PC-3 (cell line): ENCODE data around the gene TADA2A. TPM values are rescaled to one million over a fixed set of nuclear protein-coding genes. Genes with fewer than 3 reads are reported as not detected.

Experiments used
- ATAC-seq: fragments of 200-7000 bp; cut with Tn5 transposase; 2 replicates; pipeline ENCODE4 v1.9.1; 2020; ENCODE audit warnings: mild to moderate bottlenecking, moderate library complexity
- Bru-seq: library from RNA; stranded (reverse); fragments of 400-500 nt; gene quantifications from one replicate; lab custom pipeline; 2021; lab: Mats Ljungman, UMichigan
- BruChase-seq, 2 experiments: library from RNA; stranded (reverse); fragments of 400-500 nt; gene quantifications; one replicate each; lab custom pipeline; 2021; lab: Mats Ljungman, UMichigan
- BruUV-seq: library from RNA; stranded (reverse); fragments of 400-500 nt; replicated peaks from 2 replicates; lab custom pipeline; 2021; lab: Mats Ljungman, UMichigan
- CTCF ChIA-PET: fragments of 300-600 bp; sonication (Branson Sonifier 250); formaldehyde crosslinking; loops from one replicate; lab custom pipeline; 2022; ENCODE audit warnings: antibody characterized with exemption; lab: Charles Lee
- POLR2A ChIA-PET: fragments of 300-600 bp; sonication (Branson Sonifier 250); formaldehyde crosslinking; loops from one replicate; lab custom pipeline; 2022; ENCODE audit warnings: antibody characterized with exemption; ENCODE audit not compliant: unreplicated experiment; lab: Charles Lee
- DNase-seq: peaks from one replicate; pipeline ENCODE4 v3.0.0-alpha.2; 2015
- H2AFZ ChIP-seq: fragments of 300-600 bp; sonication (generic); 2 replicates; pipeline ENCODE4 v1.6.0; 2016; ENCODE audit warnings: antibody characterized with exemption, low read length
- H3F3A ChIP-seq: fragments of 300-600 bp; sonication (generic); one replicate; pipeline ENCODE4 v1.6.0; 2017; ENCODE audit warnings: antibody characterized with exemption, low read length, control low read depth, mild to moderate bottlenecking; ENCODE audit not compliant: unreplicated experiment
- H3K27ac ChIP-seq: fragments of 300-600 bp; sonication (generic); 2 replicates; pipeline ENCODE4 v1.5.1; 2016; ENCODE audit warnings: mild to moderate bottlenecking, low read length
- H3K27me3 ChIP-seq: fragments of 300-600 bp; sonication (generic); 2 replicates; pipeline ENCODE4 v1.6.1; 2016; ENCODE audit warnings: low read length, mixed read lengths
- H3K36me3 ChIP-seq: fragments of 300-600 bp; sonication (generic); 2 replicates; pipeline ENCODE4 v1.6.1; 2016; ENCODE audit warnings: low read depth, mixed run types, low read length, mixed read lengths
- H3K4me1 ChIP-seq: fragments of 300-600 bp; sonication (generic); 2 replicates; pipeline ENCODE4 v1.5.1; 2016; ENCODE audit warnings: low read length; ENCODE audit not compliant: insufficient read depth
- H3K4me2 ChIP-seq: fragments of 300-600 bp; sonication (generic); 2 replicates; pipeline ENCODE4 v1.6.0; 2016; ENCODE audit warnings: low read length
- H3K4me3 ChIP-seq: fragments of 300-600 bp; sonication (generic); 2 replicates; pipeline ENCODE4 v1.5.1; 2016; ENCODE audit warnings: mild to moderate bottlenecking, low read length, mixed read lengths
- H3K79me2 ChIP-seq: fragments of 300-600 bp; sonication (generic); 2 replicates; pipeline ENCODE4 v1.6.1; 2017; ENCODE audit warnings: low read length, mixed read lengths
- H3K9ac ChIP-seq: fragments of 300-600 bp; sonication (generic); 2 replicates; pipeline ENCODE4 v1.6.0; 2016; ENCODE audit warnings: mild to moderate bottlenecking, low read length
- H3K9me2 ChIP-seq: fragments of 300-600 bp; sonication (generic); replicated peaks from 2 replicates; pipeline ENCODE4 v1.6.1; 2016; ENCODE audit warnings: mixed run types, low read length, mixed read lengths
- H3K9me3 ChIP-seq: fragments of 300-600 bp; sonication (generic); 2 replicates; pipeline ENCODE4 v1.6.1; 2016; ENCODE audit warnings: low read length, mixed read lengths
- H4K20me1 ChIP-seq: fragments of 300-600 bp; sonication (generic); 2 replicates; pipeline ENCODE4 v1.6.1; 2016; ENCODE audit warnings: low read length, mixed read lengths
- EZH2 ChIP-seq: fragments of 300-600 bp; sonication (generic); IDR thresholded peaks from one replicate; pipeline ENCODE4 v1.6.1; 2017; ENCODE audit warnings: antibody characterized with exemption, mild to moderate bottlenecking, low read length; ENCODE audit not compliant: unreplicated experiment
- EZH2phosphoT487 ChIP-seq: fragments of 300-600 bp; sonication (generic); IDR thresholded peaks from 2 replicates; pipeline ENCODE4 v1.6.1; 2018; ENCODE audit warnings: mild to moderate bottlenecking, antibody characterized with exemption, low read length, borderline replicate concordance
- intact Hi-C: fragments of 100-400 bp; cut with micrococcal nuclease; formaldehyde crosslinking; loops from 2 replicates; pipeline ENCODE4 v1.9.0; 2023
- long read RNA-seq: library from polyadenylated mRNA; unstranded; transcript quantifications from one replicate; pipeline ENCODE4 v2.0.0, GENCODE V29; 2021; ENCODE audit not compliant: unreplicated experiment
- total RNA-seq: library from RNA; depleted of rRNA; stranded (reverse); fragments of >200 nt; gene quantifications from 2 replicates; pipeline ENCODE4 v1.2.3, GENCODE V29; 2014; rRNA removed
- TF ChIP-seq, protein P1 (sequence below): fragments of 300-600 bp; sonication (generic); conservative IDR thresholded peaks from 2 replicates; pipeline ENCODE4 v1.5.1; 2017; ENCODE audit warnings: antibody characterized with exemption, low read depth, mild to moderate bottlenecking, low read length

The TADA2A gene, protein sequence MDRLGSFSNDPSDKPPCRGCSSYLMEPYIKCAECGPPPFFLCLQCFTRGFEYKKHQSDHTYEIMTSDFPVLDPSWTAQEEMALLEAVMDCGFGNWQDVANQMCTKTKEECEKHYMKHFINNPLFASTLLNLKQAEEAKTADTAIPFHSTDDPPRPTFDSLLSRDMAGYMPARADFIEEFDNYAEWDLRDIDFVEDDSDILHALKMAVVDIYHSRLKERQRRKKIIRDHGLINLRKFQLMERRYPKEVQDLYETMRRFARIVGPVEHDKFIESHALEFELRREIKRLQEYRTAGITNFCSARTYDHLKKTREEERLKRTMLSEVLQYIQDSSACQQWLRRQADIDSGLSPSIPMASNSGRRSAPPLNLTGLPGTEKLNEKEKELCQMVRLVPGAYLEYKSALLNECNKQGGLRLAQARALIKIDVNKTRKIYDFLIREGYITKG
- 12.7 and 16.5 TPM in 2 replicates for total RNA-seq
- percentile 60 among the genes with signal in this experiment for Bru-seq, nascent RNA
- BruChase-seq, experiment 1, labeled RNA remaining after a 6-hour chase, result percentile 56 among the genes with signal in this experiment
- percentile 58 among the genes with signal in this experiment for BruChase-seq, experiment 2, labeled RNA remaining after a 2-hour chase
- long read RNA-seq, full-length matches to known transcripts, result 1 of 12 reads
- long read RNA-seq, partial matches to known transcripts, result 4 of 12 reads
- long read RNA-seq, other reads (novel, unspliced or antisense), result 7 of 12 reads

DNA sequence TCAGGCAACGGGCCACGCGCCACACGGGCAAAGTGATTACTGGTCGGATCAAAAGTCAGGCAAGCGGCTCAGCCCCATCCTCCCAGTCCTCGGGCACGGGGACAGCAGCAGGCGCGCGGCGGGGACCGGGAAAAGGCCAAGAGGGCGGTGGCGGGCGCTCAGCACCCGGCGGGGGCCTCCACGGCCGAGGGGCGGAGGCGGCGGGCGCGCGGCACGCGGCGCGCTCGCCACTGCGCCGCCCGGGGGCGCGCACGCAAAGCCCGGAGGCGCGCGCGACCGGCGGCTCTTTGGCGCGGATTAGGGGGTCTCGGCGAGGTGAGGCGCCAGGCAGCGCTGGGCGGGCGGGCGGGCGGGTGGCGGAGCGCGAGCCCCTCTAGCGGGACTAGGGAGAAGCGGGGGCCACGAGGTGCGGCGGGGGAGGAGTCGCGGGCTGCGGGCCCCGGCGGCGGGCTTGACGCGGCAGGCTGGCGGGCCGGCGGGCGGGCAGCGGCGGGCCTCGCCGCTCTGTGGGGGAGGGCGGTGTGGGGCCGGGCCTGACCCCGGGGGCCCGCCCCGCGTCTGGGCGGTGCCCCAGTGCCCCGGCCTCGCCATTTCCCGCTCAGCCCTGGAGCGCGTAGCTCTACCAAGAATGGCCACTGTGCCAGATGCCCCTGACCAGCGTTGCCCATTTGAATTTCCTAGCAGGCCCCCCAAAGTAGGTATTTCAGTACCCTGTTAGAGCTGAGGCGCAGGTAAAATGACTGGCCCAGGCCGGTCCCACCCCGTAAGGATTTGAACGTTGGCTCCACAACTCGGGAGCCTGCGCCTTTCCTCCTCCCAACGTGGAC is at the start of gene TADA2A, which contains the start of gene ACACA:
TADA2A (plus strand) TSS at position 252 of the 827 bp plus-strand sequence. CDS start 4,480 bp downstream, outside the sequence.
ACACA (minus strand) TSS at position 202 of the 827 bp plus-strand sequence. CDS start 537 bp downstream, outside the sequence.
- peak within 1 kb of the TSS; percentile 83 for H3K27ac ChIP-seq
- ATAC-seq, result peak; percentile 94
- no peaks in the 10 kb centered on the region for H3K27me3 ChIP-seq
- ChIA-PET POLR2A (interaction anchor here (1.0 kb wide), 1 partner anchor 40 kb away, joined by 3 read pairs; no protein-coding TSS in a partner anchor), CTCF (no interaction called here)
- H3K79me2 ChIP-seq, result peaks cover 58% of the 10 kb centered on the region
- TF ChIP-seq EZH2phosphoT487 (0 out of 2 replicates have a peak, but pooled peaks have one; percentile 51), EZH2 (no peak)
- TF ChIP-seq, protein P1, sequence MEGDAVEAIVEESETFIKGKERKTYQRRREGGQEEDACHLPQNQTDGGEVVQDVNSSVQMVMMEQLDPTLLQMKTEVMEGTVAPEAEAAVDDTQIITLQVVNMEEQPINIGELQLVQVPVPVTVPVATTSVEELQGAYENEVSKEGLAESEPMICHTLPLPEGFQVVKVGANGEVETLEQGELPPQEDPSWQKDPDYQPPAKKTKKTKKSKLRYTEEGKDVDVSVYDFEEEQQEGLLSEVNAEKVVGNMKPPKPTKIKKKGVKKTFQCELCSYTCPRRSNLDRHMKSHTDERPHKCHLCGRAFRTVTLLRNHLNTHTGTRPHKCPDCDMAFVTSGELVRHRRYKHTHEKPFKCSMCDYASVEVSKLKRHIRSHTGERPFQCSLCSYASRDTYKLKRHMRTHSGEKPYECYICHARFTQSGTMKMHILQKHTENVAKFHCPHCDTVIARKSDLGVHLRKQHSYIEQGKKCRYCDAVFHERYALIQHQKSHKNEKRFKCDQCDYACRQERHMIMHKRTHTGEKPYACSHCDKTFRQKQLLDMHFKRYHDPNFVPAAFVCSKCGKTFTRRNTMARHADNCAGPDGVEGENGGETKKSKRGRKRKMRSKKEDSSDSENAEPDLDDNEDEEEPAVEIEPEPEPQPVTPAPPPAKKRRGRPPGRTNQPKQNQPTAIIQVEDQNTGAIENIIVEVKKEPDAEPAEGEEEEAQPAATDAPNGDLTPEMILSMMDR, result no peak
- peak; percentile 76 for DNase-seq
- H3K4me1 ChIP-seq, result peaks cover 12% of the 10 kb centered on the region
- intact Hi-C loops, result loop anchor here (10.0 kb wide), 1 partner anchor 78 kb away; the partner anchor contains the start of gene DUSP14
- H4K20me1 ChIP-seq, result no peaks in the 10 kb centered on the region
- H3K36me3 ChIP-seq, result no peaks in the 10 kb centered on the region
- H3K4me2 ChIP-seq, result peak within 1 kb of the TSS; percentile 99
- H3K9me3 ChIP-seq, result no peaks in the 10 kb centered on the region
- H3K9ac ChIP-seq, result peak within 1 kb of the TSS; percentile 96
- H3K4me3 ChIP-seq, result peak within 1 kb of the TSS; percentile 99
- H2AFZ ChIP-seq, result peak within 1 kb of the TSS; percentile 84
- H3F3A ChIP-seq, result no peaks in the 10 kb centered on the region
- H3K9me2 ChIP-seq, result no peaks in the 10 kb centered on the region
- no TSS peak for BruUV-seq

DNA sequence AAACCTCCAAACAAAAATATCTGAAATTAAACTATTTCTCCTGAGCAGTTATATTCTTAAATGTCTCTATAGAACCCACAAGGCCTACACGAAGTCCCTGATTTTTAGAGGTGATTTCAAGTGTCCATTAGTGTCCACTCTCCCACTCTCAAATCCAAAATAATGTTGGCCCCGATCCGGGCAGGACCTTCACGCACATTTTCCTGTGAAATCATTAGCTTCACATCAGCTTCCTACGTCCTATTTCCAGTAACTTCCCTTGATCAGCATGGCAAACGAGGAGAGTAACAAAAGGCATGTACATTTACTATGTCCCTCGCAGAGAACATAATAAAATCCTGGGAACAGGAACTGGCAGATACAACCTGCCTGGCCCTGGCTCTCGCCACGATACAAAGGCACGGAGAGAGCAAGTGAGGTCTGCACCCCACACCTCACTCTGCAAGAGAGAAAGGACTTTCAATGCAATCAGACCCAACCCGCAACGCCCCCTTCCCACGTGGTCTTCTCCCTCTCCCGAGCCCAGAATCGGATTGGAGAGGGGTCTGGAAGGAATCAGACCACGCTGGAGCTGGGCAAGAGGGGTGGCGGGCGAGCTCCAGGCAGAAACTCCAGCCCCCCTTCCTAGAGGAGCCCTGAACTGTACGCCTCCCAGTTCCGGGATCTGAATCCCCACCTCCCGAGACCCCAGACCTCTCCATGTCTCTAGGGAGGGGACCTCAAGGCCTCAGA is 48.4 kb upstream of the TADA2A start:
- H3K79me2 ChIP-seq, result peaks cover 54% of the 10 kb centered on the region
- H3K4me1 ChIP-seq, result peaks cover 32% of the 10 kb centered on the region
- peaks cover 26% of the 10 kb centered on the region for H4K20me1 ChIP-seq
- no peak for TF ChIP-seq EZH2phosphoT487
- TF ChIP-seq, protein P1, result no peak
- TF ChIP-seq EZH2, result no peak
- BruUV-seq, result TSS peak; percentile 56
- intact Hi-C loops, result no loop called here
- ChIA-PET CTCF (interaction anchor here (0.5 to 1.1 kb wide), 2 partner anchors 15 to 80 kb away, joined by 3 to 5 read pairs; no protein-coding TSS in a partner anchor), POLR2A (interaction anchor here (0.5 kb wide), 1 partner anchor 92 kb away, joined by 4 read pairs; no protein-coding TSS in a partner anchor)
- no peaks in the 10 kb centered on the region for H3F3A ChIP-seq
- H3K27ac ChIP-seq, result peak overlapping the region; percentile 77
- H2AFZ ChIP-seq, result peak overlapping the region; percentile 72
- H3K36me3 ChIP-seq, result no peaks in the 10 kb centered on the region
- no peaks in the 10 kb centered on the region for H3K9me3 ChIP-seq
- no peaks in the 10 kb centered on the region for H3K27me3 ChIP-seq
- peak; percentile 27 for ATAC-seq
- peak overlapping the region; percentile 85 for H3K4me3 ChIP-seq
- H3K4me2 ChIP-seq, result peak overlapping the region; percentile 85
- H3K9me2 ChIP-seq, result no peaks in the 10 kb centered on the region
- H3K9ac ChIP-seq, result peak overlapping the region; percentile 98
- DNase-seq, result peak; percentile 42
